Measurements from ENCODE around the gene FAM83D.

Gene FAM83D

DNA sequence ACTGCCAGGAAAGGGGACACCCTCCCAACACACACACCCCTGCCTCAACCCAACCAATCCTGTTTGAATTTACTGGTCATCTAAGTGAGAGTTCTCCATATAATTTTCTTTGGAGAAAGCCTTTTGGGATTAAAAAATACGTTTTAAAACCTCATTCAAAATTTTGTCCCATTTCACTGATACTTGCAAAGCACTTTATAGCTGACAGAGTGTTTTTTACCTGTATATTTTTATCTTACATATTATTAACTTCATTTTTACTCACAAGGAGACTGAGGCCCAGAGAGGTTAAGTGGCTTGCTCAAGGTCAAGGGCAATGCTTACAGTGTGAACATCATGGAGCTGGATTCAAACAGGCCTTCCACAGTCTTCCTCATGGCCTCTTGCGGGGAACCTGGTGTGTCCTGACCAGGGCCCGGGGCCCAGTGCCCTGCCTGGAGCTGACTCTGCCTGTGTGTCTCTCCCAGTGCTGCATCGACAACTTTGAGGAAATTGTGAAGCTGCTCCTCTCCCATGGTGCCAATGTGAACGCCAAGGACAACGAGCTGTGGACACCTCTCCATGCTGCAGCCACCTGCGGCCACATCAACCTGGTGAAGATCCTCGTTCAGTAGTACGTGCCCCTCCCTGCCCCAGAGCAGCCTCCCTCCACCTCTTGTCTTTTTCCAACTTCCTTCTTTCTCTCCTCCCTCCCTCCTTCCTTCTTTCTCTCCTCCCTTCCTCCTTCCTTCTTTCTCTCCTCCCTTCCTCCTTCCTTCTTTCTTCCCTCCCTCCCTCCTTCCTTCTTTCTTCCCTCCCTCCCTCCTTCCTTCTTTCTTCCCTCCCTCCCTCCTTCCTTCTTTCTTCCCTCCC is 30.9 kb upstream of the FAM83D start:
- no peak for DNase-seq

DNA sequence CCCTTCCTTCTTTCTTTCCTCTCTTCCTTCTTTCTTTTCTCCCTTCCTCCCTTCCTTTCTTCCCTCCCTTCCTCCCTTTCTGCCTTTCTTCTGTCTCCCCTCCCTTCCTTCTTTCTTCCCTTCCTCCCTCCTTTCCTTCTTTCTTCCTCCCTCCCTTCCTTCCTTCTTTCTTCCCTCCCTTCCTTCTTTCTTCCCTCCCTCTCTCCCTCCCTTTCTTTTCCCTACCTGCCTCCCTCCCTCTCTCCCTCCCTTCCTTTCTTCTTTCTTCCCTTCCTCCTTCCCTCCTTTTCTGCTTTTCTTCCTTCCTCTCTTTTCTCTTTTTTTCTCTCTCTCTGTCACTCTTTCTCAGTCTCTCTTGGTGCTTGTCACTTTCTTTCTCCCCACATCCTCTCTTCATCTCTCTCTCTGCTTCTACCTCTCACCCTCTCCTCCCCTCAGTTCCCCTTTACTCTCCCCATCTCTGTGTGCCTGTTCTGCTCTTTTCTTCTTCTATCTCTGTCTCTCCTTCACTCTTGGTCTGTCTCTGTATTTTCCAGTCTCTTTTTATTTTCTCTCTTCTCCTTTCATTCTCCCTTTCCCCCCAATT is 30.1 kb upstream of the FAM83D start:
- no peak for DNase-seq

DNA sequence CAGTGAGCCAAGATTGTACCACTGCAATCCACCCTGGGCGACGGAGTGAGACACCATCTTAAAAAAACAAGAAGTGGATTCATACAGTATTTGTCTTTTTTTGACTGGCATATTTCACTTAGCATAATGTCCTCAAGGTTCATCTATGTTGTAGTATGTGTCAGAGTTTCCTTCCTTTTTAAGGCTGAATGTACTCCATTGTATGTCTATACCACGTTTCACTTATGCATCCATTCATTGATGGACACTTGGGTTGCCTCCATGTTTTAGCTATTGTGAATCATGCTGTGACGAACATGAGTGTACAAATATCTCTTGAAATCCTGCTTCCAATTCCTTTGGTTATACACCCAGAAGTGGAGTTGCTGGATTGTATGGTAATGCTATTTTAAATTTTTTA is 28.9 kb upstream of the FAM83D start:
- DNase-seq: no peak

DNA sequence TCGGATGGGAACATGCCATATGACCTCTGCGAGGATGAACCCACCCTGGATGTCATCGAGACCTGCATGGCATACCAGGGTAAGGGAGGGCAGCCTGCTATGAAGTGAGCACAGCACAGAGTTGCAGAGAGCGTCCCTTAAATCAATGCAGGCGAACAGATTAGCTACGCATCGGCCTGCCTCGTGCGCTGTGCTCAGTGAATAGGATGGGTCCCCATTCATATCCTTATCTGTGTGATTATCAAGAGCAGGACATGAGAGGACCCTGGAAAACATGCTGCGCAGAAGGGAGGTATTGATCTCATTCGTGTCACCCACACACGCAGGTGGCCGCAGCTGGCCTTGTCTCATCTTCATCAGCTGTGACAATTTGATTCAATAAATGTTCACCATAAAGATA is 25.6 kb upstream of the FAM83D start:
- no peak for DNase-seq

DNA sequence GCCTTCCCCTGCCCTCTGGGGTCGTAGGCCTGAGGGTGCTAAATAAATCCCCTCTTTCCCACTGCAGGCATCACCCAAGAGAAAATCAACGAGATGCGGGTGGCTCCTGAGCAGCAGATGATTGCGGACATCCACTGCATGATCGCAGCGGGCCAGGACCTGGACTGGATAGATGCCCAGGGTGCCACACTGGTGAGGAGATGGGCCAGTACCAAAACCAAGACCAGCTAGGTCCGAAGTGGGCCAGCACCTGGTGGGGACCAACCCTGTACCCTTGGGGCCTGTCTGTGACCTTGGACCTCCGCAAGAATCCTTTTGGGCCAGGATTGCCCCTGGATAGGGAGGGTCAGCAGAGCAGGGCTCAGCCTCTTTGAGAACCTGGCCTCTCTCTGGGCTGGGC is 23.6 kb upstream of the FAM83D start:
- no peak for DNase-seq

DNA sequence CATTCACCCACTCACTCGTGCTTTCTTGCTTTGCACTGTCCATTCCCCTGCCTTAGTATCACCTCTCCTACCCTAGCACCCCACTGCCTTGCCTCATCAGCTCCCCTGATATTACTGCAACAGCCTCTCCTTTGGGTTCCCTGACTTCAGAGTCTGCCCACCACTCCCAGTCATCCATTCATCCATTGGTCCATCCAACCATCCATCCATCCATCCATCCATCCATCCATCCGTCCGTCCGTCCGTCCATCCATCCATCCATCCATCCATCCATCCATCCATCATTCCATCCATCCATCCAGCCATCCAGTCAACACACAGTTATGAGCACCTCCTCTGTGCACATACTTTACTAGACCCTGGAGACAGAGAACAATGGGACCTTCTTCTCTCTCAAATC is 22.9 kb upstream of the FAM83D start:
- DNase-seq: no peak

DNA sequence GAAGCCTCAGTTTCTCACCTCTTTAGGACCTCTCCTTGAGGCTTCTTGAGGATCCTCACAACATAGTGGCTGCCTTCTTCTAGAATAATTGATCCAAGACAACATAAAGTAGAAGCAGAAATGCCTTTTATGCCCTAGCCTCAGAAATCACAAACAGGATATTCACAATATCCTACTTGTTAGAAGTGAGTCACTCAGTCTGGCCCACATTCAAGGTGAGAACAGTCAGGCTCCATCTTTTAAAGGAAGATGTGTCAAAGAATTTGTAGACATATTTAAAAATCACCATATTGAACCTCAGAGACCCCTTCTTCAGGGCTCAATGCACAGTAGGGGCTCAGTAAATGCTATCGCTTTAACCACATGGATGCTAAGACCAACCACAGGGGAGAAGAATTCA is 20.8 kb upstream of the FAM83D start:
- DNase-seq: no peak

DNA sequence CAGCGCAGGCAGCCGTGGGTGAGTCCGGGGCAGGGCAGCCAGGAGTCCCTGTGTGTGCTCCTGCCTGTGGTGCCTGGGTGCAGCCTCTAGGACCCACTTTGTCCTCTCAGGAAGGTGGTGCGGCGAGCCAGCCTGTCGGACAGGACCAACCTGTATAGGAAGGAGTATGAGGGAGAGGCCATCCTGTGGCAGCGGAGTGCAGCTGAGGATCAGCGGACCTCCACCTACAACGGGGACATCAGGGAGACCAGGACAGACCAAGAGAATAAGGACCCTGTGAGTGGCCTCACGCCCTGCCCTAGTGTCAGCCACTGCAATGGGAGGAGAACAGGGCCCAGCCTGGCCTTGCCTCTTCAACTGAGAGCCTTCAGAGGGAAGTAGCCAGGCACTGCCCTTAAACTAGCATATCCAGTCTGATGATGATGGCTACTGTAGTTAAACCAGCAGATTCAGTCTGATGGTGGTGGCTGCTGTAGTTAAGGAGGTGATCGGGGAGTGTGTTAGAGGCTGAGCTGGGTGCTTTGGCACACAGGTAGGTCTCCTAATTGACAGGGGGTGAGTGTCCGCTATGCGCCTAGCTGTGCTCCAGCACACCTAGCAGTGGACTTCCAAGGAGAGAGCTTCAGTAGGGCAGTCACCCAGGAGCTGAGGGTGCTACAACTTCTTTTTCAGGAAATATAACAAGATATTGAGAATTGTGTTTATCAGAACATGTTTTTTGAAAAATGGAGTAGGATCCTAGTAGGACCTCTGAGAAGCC is 18.1 kb upstream of the FAM83D start:
- no peak for DNase-seq

DNA sequence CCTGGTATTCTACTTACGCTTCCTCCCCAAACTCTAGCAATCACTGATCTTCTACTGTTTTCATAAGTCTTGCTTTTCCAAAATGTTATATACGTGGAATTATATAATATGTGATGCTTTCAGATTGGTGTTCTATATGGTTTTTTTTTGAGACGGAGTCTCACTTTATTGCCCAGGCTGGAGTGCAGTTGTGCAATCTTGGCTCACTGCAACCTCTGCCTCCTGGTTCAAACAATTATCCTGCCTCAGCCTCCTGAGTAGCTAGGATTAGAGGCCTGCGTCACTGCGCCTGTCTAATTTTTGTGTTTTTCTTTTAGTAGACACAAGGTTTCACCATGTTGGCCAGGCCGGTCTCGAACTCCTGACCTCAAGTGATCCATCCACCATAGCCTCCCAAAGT is 10.9 kb upstream of the FAM83D start:
- no peak for DNase-seq

DNA sequence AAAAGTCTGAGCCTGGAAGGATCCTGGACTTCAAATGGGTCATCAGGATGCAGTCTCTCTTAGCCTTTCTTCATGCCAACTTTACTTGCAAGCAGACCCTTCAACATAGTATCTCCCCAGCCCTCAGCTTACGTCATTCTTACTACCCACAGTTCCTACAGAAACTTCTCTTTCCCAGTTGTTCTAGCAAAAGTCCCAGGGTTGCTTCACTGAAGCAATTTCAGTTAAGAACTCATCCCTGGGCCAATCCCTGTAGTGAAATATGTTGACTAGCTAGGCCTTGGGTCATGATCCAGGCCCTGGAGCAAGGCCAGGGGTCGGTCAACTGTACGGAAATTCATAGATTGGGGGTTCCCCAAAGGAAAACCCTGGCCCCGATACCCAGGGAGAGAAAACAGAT is 8.6 kb upstream of the FAM83D start:
- DNase-seq: no peak

DNA sequence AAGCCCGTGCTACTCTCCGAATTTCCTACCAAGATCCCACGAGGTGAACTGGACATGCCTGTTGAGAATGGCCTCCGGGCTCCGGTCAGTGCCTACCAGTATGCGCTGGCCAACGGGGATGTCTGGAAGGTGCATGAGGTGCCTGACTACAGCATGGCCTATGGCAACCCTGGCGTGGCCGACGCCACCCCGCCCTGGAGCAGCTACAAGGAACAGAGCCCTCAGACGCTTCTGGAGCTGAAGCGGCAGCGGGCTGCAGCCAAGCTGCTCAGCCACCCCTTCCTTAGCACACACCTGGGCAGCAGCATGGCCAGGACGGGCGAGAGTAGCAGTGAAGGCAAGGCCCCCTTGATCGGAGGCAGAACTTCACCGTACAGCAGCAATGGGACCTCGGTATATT is 8.0 kb upstream of the FAM83D start:
- no peak for DNase-seq

DNA sequence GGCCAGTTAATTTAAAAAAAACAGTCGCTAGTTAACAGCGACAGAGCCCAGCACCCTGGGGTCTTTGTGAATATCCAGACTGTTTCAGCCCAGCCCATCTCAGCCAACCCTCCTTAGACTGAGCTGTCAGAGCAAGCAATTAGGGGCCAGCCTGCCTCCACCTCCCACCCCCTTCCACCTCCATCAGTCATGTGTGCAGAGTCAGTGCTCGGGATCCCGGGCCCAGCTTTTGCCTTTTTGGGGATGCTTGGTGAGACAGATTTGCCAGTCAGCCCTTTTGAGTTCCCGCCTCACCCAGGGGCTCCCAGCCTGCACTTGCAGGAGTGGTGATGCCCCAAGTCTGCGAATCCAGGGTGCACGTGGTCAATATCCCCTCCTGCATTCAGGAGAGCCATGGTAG is 6.5 kb upstream of the FAM83D start:
- no peak for DNase-seq

DNA sequence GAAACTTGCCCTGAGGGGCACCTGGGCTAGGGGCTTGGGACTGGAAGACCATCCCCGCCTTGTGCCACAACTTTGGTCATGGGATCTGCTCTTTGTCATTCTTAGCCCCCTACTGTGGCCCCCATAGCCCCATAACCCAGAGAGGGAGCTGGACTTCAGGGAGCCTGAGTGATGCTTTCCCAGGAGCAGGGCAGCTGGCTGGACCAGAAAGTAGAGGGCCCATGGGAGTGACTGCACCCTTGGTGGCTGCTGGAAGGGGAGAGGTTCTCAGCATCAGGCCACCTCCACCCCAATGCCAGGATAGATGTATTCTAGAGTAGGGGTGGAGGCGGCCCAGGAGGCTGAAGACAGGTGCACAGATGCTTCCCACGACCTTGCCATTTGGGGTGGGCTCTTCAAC is 5.8 kb upstream of the FAM83D start:
- no peak for DNase-seq

DNA sequence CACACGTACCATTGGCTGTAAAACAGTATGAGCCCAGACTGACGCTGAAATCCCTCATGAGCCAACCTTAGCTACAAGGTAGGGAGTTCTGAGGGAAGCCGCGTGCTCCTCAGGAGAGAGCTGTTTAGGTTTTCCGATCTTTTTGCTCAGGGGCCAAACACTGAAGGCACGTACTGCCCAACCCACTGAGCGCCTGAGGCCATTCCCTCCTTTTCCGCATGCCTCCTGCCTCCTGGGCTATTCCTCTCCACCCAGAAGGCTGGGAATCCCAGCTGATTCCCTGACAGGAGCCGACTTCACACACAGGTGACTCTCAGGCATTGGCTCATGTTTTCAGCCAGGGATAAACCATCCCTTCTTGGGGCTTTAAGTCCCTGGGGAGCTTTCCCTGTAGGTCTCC is 5.4 kb upstream of the FAM83D start:
- no peak for DNase-seq

DNA sequence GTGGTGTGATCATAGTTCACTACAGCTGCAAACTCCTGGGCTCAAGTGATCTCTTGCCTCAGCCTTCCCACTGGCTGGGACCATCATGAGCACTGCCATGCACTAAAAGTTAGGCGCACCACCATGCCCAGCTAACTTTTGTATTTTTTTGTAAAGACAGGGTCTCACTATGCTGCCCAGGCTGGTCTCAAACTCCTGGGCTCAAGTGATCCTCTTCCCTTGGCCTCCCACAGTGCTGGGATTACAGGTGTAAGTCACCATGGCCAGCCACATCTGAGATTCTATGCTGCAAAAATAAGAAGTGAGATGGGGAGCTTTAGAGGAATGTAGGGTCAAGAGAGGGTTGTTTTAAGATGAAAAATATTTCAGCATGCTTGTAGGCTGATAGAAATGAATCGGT is 1.5 kb upstream of the FAM83D start:
- no peak for DNase-seq

DNA sequence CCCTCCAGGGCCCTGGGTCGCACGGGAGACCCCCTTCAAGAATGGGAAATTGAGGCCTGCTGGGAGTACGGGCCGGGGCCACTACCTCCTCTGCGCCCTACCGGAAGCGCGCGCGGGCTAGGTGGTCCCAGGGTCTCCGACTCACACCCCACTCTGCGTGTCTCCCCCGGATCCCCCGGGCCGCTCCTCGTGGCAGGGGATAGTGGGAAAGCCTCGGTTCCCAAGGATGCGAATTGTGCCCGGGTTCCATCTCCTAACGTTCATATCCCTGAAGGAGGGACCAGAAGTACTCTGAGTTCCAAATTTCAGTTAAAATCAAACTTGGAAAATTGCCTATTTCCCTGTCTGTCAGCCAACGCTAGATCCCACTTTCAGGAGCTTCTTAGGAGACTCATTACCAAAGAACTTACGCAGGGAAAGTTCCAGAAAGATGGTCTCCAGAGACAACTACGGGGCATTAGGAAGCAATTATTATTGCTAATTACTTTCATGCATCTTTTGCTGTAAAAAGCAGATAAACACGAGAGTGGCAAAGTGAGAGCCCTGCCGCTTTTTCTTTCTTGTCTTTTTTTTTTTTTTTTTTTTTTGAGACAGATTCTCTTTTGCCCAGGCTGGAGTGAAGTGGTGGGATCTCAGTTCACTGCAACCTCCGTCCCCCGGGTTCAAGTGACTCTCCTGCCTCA is 858 bp downstream of the FAM83D start:
- no peak for DNase-seq

DNA sequence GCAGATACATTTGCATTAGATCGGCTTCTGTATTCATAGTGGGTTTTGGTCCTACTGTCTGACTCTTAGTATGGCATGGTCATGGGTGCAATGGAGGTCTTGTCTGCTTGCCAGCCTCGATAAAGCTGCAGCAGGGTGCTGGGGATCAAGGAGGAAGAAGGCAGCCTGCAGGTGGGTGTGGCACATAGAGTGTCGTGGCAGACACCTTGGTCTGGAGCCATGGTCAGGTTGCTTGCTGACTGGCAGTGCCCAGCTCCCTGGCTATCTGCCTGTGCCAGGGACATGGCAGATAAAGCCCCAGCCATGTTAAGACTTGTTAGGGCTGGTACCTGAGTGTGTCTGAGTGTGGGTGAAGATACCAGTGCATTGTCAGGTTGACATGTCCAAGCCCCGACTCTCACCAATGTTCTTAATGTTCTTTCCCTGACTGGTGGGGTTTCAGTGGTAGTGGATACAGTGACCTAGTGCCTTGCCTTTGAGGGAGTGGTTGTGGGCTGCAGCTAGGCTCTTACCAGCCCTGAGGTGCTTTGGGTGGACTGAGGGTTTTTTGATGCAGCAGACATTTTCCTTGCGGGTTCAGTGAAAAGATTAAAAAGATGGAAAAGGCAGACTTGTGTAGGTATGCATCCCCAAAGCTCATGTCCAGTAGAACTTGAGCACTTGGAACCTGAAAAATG is 1.8 kb downstream of the FAM83D start:
- DNase-seq: no peak

DNA sequence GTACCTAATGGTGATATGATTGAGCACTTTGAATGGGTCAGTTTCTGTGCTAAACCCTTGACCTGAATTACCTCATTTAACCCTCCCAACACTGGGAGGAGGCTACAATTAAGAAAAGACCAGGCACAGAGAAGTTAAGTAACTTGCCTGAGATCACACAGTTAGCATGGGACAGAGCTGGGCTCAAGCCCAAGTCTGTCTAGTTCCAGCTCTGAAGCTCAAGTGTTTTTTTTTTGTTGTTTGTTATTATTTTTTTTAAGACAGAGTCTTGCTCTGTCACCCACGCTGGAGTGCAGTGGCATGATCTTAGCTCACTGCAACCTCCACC is 4.0 kb downstream of the FAM83D start:
- DNase-seq: no peak

DNA sequence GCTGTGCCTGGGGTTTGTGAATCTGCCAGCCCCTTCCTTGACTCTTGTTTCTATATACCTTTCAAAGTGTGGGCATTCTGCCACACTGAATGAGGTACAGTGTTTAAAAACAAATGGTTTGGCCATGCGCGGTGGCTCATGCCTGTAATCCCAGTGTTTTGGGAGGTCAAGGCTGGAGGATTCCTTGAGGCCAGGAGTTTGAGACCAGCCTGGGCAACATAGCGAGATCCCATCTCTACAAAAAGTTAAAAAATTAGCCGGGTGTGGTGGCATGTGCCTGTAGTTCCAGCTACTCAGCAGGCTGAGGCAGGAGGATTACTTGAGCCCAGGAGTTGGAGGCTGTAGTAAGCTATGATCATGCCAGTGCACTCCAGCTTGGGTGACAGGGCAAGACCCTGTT is 5.8 kb downstream of the FAM83D start:
- no peak for DNase-seq

DNA sequence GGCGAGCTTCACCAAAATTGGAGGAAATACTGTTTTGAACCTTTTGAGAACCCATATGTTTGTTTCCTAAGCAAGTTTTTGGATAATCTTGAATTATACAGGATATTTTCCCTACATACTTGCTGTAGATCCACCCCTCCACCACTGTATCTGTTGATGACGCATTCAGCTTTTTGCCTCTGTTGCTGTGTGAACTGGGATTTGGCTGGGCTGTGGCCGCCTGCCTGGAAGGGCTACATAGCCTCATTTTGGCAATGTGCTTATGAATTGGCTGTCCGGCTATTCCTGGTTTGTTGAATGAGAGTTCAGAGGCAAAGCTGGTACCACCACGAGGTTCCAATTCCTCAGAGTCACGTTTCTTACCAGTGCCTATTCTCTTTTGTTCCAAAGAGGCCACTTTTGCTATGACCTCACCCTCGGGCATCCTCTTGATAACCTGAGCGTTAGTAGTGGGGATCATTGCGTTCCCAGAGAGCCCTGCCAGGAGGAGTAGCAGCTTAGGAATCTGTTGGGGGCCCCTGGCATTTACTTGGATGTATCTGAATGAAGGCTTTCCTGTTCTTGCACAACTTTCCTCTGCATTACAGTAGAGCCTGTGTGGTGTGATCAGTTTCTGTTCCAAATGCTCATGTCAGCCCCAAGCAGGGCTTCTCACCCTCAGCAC is 6.4 kb downstream of the FAM83D start:
- no peak for DNase-seq

DNA sequence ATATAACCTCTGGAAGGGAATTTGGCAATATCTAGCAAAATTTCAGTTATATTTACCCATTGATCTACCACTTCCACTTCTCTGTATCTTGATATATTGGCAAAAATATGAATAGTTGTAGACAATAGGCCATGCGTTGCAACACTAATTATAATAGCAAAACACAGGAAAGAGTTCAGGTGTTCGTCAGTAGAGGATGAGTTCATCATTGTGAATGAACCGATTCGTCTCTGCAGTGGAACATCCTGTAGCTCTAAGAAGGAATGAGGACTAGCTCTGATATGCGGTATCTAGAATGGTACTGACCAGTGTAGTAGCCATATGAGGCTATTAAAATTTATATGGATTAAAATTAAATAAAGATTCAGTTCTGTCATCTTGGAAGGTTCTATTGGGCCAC is 8.3 kb downstream of the FAM83D start:
- no peak for DNase-seq

DNA sequence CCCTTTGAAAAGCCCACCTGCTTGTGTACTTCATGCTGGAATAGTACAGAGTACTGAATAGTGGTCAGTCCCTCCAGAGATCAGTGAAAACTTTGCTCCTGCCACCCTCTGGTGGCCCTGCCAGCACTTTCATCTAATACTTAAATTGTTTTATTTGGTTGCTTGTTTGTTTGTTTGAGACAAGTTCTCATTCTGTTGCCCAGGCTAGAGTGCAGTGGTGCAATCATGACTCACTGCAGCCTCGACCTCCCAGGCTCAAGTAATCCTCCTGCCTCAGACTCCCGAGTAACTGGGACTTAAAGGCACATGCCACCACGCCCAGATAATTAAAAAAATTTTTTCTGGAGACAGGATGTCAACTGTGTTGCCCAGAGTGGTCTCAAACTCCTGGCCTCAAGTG is 9.1 kb downstream of the FAM83D start:
- DNase-seq: no peak

DNA sequence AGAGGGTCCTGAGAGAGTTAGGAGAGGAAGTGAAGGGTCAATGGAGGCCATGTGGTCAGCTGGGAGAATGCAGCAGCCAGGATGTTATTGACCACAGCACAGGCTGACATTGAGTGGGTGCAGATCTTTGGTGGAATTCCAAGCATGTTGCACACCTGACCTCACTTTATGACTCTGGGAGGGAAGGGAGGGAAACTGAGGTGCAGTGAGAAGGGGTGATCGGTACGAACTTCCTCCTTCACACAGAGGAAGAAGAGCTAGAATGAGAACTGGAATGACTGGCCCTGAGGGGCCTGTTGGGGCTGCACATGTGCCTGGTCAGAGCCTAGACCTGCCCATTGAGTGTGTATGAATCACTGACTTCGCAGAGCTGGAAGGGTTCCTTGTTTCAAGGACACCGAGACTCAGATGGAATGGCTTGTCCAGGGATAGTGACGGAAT is 9.8 kb downstream of the FAM83D start:
- DNase-seq: no peak

All from left hindlimb (tissue), 1 donor.